ENCODE results near the gene CINP. TPM values are rescaled to one million over a fixed set of nuclear protein-coding genes. Genes with fewer than 3 reads are reported as not detected.

The CINP gene
- total and polyA plus RNA-seq, 2 of the 8 experiments (the other 6 are each of a cell fraction or from before 2014, with no cell fraction given): 47.8 to 51.6 TPM

DNA sequence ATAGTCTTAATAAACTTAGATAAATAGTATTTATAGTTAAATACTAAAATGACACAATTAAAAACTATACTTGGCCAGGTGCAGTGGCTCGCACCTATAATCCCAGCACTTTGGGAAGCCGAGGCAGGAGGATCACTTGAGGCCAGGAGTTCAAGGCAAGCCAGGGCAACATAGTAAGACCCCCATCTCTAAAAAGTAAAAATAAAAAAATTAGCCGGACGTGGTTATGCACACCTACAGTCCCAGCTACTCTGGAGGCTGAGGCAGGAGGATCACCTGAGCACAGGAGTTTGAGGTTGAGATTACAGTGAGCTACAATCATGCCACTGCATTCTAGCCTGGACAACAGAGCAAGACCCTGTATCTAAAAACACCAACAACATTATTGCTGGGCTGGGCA lies 16.0 kb downstream of the CINP start (continued):
- TF ChIP-seq GTF2F1 (IDR thresholded peaks at IDR 0.05; ENCODE audit: borderline replicate concordance, low read depth, low read length): no peak
